Peyer's patch (tissue), 4 donors: Measurements from ENCODE around the gene PDCD1.

Experiments used
- POLR2A ChIP-seq, 2 donors: fragments of 450-650 bp; IDR thresholded peaks; one replicate each; pipeline ENCODE4 v1.5.1; 2017; ENCODE audit warnings: antibody characterized with exemption in 2 of 2, mild to moderate bottlenecking in 2 of 2, moderate library complexity in 2 of 2
- TF ChIP-seq, protein P1 (sequence below), 6 experiments: fragments of 450-650 bp in 4 of 6; fragments of 200-600 bp in 2 of 6; sonication (generic) in 1 of 6; IDR thresholded peaks; one replicate each; pipeline ENCODE4 v1.5.1; 2017 to 2019; ENCODE audit warnings: antibody characterized with exemption in 6 of 6, mild to moderate bottlenecking in 3 of 6, moderate library complexity in 1 of 6

DNA sequence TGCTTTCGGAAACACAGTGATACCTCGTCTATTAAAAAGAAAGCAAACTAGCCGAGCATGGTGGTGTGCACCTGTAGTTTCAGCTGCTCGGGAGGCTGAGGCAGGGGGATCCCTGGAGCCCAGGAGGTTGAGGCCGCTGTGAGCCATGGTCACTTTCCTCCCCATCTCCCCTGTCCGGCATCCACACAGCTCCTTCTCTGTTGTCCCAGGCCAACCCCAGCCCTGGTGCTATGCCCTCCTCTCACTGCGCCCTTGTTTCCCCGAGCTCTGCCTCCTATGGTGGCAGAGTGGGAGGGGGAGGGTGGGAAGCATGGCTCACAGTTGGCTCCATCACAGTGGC lies 26.2 kb upstream of the PDCD1 start:
- TF ChIP-seq POLR2A (IDR thresholded peaks at IDR 0.05), result no peak
- TF ChIP-seq, protein P1, sequence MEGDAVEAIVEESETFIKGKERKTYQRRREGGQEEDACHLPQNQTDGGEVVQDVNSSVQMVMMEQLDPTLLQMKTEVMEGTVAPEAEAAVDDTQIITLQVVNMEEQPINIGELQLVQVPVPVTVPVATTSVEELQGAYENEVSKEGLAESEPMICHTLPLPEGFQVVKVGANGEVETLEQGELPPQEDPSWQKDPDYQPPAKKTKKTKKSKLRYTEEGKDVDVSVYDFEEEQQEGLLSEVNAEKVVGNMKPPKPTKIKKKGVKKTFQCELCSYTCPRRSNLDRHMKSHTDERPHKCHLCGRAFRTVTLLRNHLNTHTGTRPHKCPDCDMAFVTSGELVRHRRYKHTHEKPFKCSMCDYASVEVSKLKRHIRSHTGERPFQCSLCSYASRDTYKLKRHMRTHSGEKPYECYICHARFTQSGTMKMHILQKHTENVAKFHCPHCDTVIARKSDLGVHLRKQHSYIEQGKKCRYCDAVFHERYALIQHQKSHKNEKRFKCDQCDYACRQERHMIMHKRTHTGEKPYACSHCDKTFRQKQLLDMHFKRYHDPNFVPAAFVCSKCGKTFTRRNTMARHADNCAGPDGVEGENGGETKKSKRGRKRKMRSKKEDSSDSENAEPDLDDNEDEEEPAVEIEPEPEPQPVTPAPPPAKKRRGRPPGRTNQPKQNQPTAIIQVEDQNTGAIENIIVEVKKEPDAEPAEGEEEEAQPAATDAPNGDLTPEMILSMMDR (IDR thresholded peaks at IDR 0.05), result no peak
